Subcutaneous abdominal adipose tissue (tissue), 5 donors: ENCODE data around the gene HILPDA.

Source experiments
- H3K27ac ChIP-seq: one replicate; pipeline ENCODE4 v1.7.0; 2013; ENCODE audit warnings: low read depth, mild to moderate bottlenecking, inconsistent platforms, low read length, moderate library complexity
- H3K27me3 ChIP-seq, 5 donors: one replicate each; pipeline ENCODE4 v1.7.0; 2013; ENCODE audit warnings: low read length in 5 of 5, inconsistent platforms in 1 of 5; ENCODE audit not compliant: control insufficient read depth in 5 of 5, insufficient read depth in 4 of 5
- H3K36me3 ChIP-seq, 5 donors: one replicate each; pipeline ENCODE4 v1.7.0; 2013; ENCODE audit warnings: low read length in 5 of 5; ENCODE audit not compliant: control insufficient read depth in 5 of 5, insufficient read depth in 5 of 5
- H3K4me1 ChIP-seq, 5 donors: one replicate each; pipeline ENCODE4 v1.7.0; 2013; ENCODE audit warnings: low read length in 5 of 5, mild to moderate bottlenecking in 3 of 5, moderate library complexity in 1 of 5; ENCODE audit not compliant: control insufficient read depth in 5 of 5, insufficient read depth in 5 of 5
- H3K4me3 ChIP-seq, 5 donors: one replicate each; pipeline ENCODE4 v1.7.0; 2013; ENCODE audit warnings: low read length in 5 of 5, low read depth in 1 of 5
- H3K9ac ChIP-seq, 5 donors: one replicate each; pipeline ENCODE4 v1.7.0; 2013; ENCODE audit warnings: low read length in 5 of 5, mild to moderate bottlenecking in 4 of 5, moderate library complexity in 3 of 5
- H3K9me3 ChIP-seq, 5 donors: one replicate each; pipeline ENCODE4 v1.7.0; 2013; ENCODE audit warnings: low read length in 5 of 5; ENCODE audit not compliant: control insufficient read depth in 5 of 5
- donor health status: healthy.
- donor health status: healthy.
- donor health status: healthy.
- donor health status: healthy.
- donor health status: healthy.

HILPDA gene

DNA sequence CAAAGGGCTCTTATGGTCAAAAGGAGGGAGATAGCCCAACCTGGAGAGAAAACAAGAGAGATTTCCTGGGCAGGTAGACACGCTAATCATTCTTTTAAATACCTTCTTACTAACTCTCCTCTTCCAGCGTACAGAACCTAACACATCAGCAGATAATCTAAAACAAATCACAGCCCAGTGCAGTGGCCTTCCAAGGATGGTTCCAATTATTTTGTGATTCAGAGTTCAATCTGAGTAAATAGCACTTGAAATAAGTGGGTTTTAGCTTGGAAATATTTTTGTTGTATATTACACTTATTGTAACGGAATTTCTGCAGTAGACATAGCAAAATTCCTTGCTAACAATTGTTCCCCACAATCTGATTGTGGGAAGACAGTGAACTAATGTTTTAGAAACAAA is 38.6 kb upstream of the HILPDA start:
- H3K36me3 ChIP-seq, result no peaks in the 10 kb centered on the region
- H3K27ac ChIP-seq, result no peak overlapping the region

DNA sequence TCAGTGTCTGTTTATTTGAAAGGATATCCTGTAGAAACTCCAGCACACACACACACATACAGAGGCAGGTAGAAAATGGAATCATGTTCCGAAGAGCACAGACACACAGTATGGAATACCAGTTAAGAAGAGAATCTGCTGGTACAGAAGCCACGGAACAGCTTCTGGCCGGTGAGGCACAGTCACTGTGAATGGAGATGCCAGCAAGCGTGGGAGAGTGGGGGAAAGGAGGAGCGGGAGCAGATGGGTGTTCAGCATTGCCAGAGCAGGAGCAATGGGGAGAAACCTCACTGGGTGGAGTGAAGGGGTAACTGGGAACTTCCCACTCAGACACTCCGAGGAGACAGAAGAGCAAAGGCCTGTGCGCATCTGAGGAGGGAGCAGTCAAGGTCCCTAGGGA is 36.4 kb upstream of the HILPDA start:
- Histone ChIP-seq H3K4me1 (peaks cover 2 to 15% (median 7%) of the 10 kb centered on the region in 5 donors), H3K9me3 (no peaks in the 10 kb centered on the region), H3K4me3 (no peak overlapping the region), H3K36me3 (no peaks in the 10 kb centered on the region), H3K27ac (no peak overlapping the region), H3K9ac (no peak overlapping the region), H3K27me3 (no peaks in the 10 kb centered on the region)

More for the DNA sequence above, 38.6 kb upstream of the HILPDA start:
- H3K9ac ChIP-seq, result no peak overlapping the region
- H3K4me1 ChIP-seq, result no peaks in the 10 kb centered on the region
- no peaks in the 10 kb centered on the region for H3K9me3 ChIP-seq
- H3K27me3 ChIP-seq, result no peaks in the 10 kb centered on the region
- H3K4me3 ChIP-seq, result no peak overlapping the region

DNA sequence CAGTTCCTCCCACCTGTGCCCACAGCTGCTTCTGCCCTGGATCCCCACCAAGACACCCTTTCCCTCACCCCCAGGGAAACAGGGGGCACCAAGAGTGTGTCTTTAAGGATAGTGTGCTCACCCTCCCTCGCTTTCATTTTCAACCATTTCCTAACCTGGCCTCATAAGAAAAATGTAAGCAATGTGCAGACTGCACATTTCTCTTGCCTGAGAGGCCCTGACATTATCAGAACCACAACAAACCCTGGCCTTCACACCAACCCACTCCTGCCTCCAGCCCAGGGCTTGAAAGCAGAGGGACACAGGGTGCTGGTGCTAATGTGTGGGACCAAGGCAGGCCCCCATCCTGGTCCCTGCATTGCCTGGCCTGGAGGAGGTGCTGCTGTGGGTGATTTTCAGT is 34.9 kb upstream of the HILPDA start:
- Histone ChIP-seq H3K27me3 (no peaks in the 10 kb centered on the region), H3K36me3 (no peaks in the 10 kb centered on the region), H3K9ac (no peak overlapping the region), H3K4me3 (no peak overlapping the region), H3K9me3 (no peaks in the 10 kb centered on the region), H3K4me1 (peaks cover 2 to 19% (median 7%) of the 10 kb centered on the region in 5 donors), H3K27ac (no peak overlapping the region)

DNA sequence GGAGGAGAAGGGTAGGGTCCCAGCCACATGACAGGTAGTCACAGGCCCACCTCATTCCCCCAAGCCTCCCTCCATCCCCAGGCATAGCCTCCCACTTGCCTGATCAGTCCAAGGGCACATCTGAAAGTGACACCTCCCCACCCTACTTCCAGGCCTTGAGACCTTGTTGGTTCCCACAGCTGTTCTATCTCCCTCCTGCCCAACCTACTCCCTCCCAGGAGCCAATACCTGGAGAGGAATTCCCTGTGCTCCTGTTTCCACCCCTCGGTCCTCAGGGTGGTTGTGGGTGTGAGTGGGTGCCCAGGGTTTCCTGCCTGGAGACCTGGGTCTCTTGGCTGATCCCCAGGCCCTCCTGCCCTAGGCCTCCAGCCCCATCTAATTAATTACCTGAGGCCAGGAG is 34.3 kb upstream of the HILPDA start:
- no peak overlapping the region for H3K9ac ChIP-seq
- peaks cover 2 to 19% (median 7%) of the 10 kb centered on the region in 5 donors for H3K4me1 ChIP-seq
- H3K4me3 ChIP-seq, result no peak overlapping the region
- H3K36me3 ChIP-seq, result no peaks in the 10 kb centered on the region
- H3K9me3 ChIP-seq, result no peaks in the 10 kb centered on the region
- H3K27ac ChIP-seq, result no peak overlapping the region
- H3K27me3 ChIP-seq, result no peaks in the 10 kb centered on the region

DNA sequence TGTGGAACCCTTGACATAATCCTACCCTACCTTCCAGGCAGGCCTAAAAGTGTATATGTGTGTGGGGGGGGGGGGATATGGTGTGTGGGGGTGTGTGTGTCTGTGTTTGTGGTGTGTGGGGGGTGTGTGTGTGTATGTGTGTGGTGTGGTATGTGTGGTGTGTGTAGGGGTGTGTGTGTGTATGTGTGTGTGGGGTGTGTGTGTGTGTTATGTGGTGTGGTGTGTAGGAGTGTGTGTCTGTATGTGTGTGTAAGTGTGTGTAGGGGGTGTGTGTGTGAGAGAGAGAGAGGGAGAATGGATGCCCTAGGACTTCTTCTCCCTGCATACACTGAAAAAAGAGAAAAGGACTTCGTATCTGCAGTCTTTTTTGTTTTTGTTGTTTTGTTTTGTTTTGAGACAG is 33.6 kb upstream of the HILPDA start:
- Histone ChIP-seq H3K4me3 (no peak overlapping the region), H3K4me1 (peaks cover 2 to 19% (median 7%) of the 10 kb centered on the region in 5 donors), H3K9me3 (no peaks in the 10 kb centered on the region), H3K9ac (no peak overlapping the region), H3K36me3 (no peaks in the 10 kb centered on the region), H3K27ac (no peak overlapping the region), H3K27me3 (no peaks in the 10 kb centered on the region)

DNA sequence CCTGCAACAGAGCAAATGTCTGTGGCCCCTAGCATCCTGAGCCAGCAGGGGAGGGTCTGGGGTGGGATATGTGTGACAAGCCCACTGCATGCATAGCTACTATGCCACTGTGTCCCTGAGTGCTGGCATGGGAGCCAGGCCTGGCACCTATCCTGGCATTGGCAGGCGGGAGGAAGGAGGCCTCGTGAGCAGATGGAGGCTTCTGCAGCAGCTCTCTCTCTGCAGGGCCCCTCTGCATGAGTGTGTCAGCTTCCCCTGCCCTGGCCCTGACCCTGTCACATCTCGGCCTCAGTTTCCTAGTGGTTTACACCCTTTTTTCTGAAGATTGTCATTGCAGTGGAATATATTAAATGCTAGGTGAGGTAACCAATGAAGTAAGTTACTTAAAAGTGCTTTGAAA is 32.8 kb upstream of the HILPDA start:
- Histone ChIP-seq H3K27me3 (no peaks in the 10 kb centered on the region), H3K36me3 (no peaks in the 10 kb centered on the region), H3K9ac (no peak overlapping the region), H3K4me1 (peaks cover 2 to 26% (median 7%) of the 10 kb centered on the region in 5 donors), H3K27ac (no peak overlapping the region), H3K9me3 (no peaks in the 10 kb centered on the region), H3K4me3 (no peak overlapping the region)

DNA sequence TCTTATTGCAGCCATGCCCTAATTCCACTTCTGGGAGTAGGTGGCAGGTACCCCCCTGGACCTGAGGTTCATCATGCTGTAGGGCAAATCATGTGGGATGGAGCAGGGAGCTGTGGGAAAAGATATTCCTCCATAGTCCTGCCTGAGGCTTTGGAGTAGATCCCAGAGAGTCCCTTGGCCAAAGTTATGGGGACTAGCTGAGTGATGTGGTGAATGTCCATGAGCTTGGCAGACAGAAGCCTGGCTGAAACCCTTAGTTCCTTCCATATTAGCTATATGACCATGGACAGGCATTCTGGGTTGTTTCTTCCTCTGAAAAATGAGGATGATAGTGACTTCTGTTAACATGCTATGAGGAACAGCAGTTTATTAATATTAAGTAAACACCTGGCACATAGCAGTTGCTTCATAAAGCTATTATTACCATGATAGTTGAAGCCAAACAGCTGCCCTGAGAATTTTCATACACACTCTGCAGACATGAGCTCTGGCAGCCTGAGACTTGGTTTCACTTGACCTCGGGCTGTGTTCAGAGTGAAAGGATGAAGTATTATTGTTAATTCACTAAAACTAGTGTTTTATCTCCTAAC is 30.9 kb upstream of the HILPDA start:
- Histone ChIP-seq H3K27me3 (no peaks in the 10 kb centered on the region), H3K9ac (no peak overlapping the region), H3K4me3 (no peak overlapping the region), H3K9me3 (no peaks in the 10 kb centered on the region), H3K27ac (no peak overlapping the region), H3K4me1 (peaks cover 2 to 26% (median 7%) of the 10 kb centered on the region in 5 donors), H3K36me3 (no peaks in the 10 kb centered on the region)

DNA sequence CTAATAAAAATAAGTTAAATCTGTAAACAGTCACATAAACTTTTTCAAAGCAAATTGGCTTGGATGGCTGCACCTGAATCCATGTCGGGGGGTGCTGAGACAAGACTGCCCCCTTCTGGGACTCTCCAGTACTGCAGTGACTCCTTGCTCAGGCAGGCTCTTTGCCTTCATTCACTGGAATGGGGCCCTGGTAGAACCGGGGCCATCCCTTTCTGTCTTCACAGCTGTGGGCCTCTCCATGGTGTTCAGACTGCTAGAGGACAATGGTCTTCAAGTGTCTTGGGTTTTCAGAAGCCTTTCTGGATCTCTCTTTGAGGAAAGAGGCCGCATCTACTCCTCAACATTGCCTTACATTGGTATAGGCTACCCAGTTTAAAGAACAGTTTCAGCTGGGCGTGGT is 29.8 kb upstream of the HILPDA start:
- Histone ChIP-seq H3K9me3 (no peaks in the 10 kb centered on the region), H3K4me1 (peaks cover 6 to 30% (median 12%) of the 10 kb centered on the region in 5 donors), H3K36me3 (no peaks in the 10 kb centered on the region), H3K27ac (no peak overlapping the region), H3K4me3 (no peak overlapping the region), H3K9ac (no peak overlapping the region), H3K27me3 (no peaks in the 10 kb centered on the region)

DNA sequence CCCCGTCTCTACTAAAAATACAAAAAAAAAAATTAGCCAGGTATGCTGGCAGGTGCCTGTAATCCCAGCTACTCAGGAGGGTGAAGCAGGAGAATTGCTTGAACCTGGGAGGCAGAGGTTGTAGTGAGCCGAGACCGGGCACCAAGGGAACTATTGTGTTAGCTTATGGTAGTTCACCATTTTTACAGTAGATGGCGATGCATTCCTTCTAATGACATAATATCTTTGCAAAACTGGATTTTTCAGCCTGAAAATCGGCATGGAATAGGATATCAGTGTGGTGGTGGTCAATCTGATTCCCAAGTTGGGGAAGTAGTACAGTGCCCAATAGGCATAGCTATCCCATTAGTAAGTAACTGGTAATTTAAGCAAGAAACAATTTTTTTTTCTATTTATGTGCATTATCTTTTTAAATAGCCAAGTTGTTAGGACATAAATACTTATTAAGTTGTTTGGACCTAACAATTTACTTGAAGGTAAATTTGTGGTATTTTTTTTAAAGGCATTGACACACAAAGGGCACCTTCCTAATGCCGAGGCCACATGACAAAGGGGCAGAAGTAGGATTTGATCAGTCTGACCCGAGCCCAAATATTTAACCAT is 28.3 kb upstream of the HILPDA start:
- Histone ChIP-seq H3K9me3 (no peaks in the 10 kb centered on the region), H3K36me3 (no peaks in the 10 kb centered on the region), H3K4me1 (peaks cover 6 to 40% (median 20%) of the 10 kb centered on the region in 5 donors), H3K9ac (peak overlapping the region in 1 of 5 donors; percentile 6), H3K27me3 (no peaks in the 10 kb centered on the region), H3K27ac (no peak overlapping the region), H3K4me3 (no peak overlapping the region)

DNA sequence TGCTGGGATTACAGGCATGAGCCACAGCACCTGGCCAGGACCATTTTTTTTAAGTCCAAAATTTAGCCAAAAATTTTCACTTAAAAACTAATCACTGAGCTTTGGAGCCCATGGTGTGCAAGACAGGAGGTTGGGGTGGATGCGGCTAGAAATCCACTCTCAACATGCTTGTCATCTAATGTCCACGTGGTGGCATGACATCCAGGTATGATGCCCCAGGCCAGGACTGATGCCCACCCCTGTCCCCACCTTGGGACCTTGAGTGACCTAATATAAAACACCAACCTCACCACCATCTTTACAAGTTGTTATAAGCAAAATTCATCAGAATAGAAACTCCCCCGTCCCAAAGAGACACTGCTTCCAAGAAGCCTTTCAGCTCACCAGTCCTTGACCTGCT is 25.5 kb upstream of the HILPDA start:
- Histone ChIP-seq H3K4me3 (no peak overlapping the region), H3K27ac (no peak overlapping the region), H3K4me1 (peaks cover 4 to 21% (median 18%) of the 10 kb centered on the region in 5 donors), H3K9ac (no peak overlapping the region), H3K27me3 (no peaks in the 10 kb centered on the region), H3K9me3 (no peaks in the 10 kb centered on the region), H3K36me3 (no peaks in the 10 kb centered on the region)
